Ovary (tissue), 3 donors: ENCODE measurements around the gene SMG6.

ENCODE experiments used
- EP300 ChIP-seq: sonication (generic); formaldehyde crosslinking; IDR thresholded peaks from one replicate; pipeline ENCODE4 v1.6.1; 2017; ENCODE audit warnings: antibody characterized with exemption
- TF ChIP-seq, protein P1 (sequence below), 3 donors: fragments of 450-650 bp in 2 of 3; fragments of 200-600 bp in 1 of 3; IDR thresholded peaks; one replicate each; pipeline versions ENCODE4 v1.5.1 to v1.8.0; 2016 to 2022; ENCODE audit warnings: antibody characterized with exemption in 3 of 3, mild to moderate bottlenecking in 1 of 3
- donor health status: DM: no; HTN: no; CAD: no.

GRCh38 chr17:2253768-2254406 lies 49.7 kb downstream of the SMG6 start:
- TF ChIP-seq, protein P1, sequence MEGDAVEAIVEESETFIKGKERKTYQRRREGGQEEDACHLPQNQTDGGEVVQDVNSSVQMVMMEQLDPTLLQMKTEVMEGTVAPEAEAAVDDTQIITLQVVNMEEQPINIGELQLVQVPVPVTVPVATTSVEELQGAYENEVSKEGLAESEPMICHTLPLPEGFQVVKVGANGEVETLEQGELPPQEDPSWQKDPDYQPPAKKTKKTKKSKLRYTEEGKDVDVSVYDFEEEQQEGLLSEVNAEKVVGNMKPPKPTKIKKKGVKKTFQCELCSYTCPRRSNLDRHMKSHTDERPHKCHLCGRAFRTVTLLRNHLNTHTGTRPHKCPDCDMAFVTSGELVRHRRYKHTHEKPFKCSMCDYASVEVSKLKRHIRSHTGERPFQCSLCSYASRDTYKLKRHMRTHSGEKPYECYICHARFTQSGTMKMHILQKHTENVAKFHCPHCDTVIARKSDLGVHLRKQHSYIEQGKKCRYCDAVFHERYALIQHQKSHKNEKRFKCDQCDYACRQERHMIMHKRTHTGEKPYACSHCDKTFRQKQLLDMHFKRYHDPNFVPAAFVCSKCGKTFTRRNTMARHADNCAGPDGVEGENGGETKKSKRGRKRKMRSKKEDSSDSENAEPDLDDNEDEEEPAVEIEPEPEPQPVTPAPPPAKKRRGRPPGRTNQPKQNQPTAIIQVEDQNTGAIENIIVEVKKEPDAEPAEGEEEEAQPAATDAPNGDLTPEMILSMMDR (IDR thresholded peaks at IDR 0.05): no peak
- no peak for TF ChIP-seq EP300
